GM13977 (cell line): ENCODE measurements around the gene F13B.

Experiments used
- DNase-seq: peaks from one replicate; pipeline ENCODE4 v3.0.0; 2012; ENCODE audit warnings: low spot score
- CTCF ChIP-seq: IDR thresholded peaks from 2 replicates; pipeline ENCODE4 v1.5.1; 2012; ENCODE audit warnings: mild to moderate bottlenecking, control low read depth; ENCODE audit not compliant: insufficient read depth; ENCODE audit errors: extremely low read depth, missing control alignments
- in situ Hi-C: fragments of 300-500 bp; cut with MboI; formaldehyde crosslinking; loops from one replicate; pipeline ENCODE4 v1.12.0; 2022; ENCODE audit warnings: low sequenced_read_pairs, low pct_unique_long_range_greater_than_20kb, mixed read lengths, inconsistent platforms; ENCODE audit not compliant: unreplicated experiment

F13B gene

DNA sequence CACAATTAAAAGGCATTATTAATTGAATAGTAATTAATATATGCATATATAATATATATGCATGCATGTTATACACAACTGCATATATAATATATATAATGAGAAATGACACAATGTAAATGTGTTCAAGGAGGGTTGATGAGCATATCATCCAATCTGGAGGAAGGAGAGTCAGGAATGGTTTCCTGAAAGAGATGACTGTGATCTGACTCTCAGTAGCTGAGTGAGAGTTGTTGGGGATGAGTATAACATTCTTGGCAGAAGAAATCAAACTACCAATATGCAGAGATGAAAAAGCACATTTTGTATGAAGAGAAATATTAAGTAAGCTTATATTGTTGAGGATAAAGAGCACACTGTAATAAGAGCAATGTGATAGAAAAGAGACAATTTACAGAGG lies 37.3 kb downstream of the F13B start:
- in situ Hi-C loops, result no loop called here
- no peak for DNase-seq
- no peak for TF ChIP-seq CTCF

GRCh38 chr1:197027359-197027758 lies 39.7 kb downstream of the F13B start:
- in situ Hi-C loops, result no loop called here
- TF ChIP-seq CTCF, result no peak
- DNase-seq, result no peak

DNA sequence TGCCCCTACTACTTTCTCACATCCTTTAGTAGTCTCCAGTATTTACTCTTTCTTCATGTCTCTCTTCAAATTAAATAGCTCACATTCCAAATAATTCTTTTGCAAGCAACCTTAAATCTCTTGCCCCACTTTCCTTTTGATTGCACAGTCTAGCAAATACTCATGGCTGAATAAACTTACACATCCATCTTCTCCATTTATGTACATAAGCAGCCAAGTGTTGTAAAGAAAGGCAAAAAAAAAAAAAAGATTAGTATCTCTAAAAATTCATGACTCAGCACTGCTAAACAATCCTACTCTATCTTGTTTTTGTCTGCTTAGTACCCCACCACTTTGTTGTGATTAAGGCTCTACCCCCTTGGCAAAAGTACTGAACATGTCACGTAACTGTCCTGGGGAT lies 42.6 kb downstream of the F13B start:
- TF ChIP-seq CTCF, result no peak
- in situ Hi-C loops, result no loop called here
- DNase-seq, result no peak

DNA sequence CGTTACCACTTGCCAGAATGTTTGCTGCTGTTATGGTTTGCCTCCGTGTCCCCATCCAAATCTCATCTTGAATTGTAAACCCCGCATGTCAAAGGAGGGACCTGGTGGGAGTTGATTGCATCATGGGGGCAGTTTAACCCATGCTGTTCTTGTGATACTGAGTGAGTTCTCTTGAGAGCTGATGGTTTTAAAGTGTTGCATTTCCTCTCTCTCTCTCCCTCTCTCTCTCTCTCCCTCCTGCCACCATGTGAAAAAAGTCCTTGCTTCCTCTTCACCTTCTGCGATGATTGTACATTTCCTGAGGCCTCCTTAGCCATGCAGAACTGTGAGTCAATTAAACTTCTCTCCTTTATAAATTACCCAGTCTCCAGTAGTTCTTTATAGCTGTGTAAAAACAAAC lies 45.3 kb downstream of the F13B start:
- TF ChIP-seq CTCF, result no peak
- no peak for DNase-seq
- in situ Hi-C loops, result no loop called here

GRCh38 chr1:197017558-197018146 lies 49.4 kb downstream of the F13B start:
- DNase-seq, result no peak
- no peak for TF ChIP-seq CTCF
- in situ Hi-C loops, result no loop called here

DNA sequence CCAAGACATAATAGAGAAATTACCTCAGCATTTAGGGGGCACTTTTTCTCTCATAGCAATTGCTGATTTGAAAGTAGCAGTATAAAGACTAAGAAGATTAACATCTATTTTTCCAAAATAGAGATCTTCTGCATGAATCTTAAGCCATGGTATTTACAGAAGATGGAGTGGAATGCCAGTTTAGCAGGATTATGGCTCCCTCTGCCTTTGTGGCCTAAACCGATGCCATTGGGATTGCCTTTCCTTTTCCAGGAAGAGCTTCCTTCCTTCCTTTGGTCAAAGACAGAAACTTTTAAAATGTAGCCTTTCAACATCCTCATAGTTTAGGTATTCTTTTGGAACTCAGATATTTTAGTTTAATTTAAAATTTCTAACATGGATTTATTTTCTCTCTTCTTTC lies 50.3 kb downstream of the F13B start:
- DNase-seq, result no peak
- in situ Hi-C loops, result no loop called here
- TF ChIP-seq CTCF, result no peak

GRCh38 chr1:197013234-197013633 lies 53.8 kb downstream of the F13B start:
- in situ Hi-C loops, result no loop called here
- TF ChIP-seq CTCF, result no peak
- DNase-seq, result no peak
